ENCODE results near the gene HOXA3.

HOXA3 gene

DNA sequence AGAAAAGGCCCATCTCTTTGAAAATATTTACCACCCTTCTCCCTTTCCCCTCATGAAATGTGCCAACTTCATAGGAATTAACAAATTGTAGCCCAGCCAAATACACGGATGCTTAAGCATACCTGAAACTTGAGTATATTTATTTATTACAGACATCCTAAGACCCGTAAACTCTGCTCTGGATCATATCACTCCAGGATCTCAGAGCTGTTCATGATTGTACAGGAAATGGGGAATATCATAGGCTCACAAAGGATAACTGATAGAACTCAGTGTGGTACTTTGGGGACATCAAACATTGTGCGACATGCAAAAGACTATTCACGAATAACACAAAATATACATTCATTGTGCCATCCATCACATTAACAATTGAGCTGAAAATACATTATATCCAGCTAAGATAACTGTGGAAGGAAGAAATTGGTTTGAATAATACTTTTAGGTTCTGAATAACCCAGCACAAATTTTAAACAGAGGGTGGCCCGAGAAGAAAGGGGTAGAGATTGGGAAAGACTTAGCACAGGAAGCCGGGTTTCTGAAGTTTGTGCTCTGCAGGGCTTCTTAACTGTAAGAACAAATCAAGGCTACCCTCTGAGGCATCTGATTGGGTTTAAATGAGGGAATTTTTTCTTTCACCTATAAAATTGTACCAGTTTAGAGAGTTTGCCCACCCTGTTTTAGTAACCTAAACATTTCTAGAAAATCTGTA lies 59.0 kb downstream of the HOXA3 start:
- Histone ChIP-seq H3K4me3 (ENCODE audit: low read depth in 1 of 2, low read length in 2 of 2) (no peak overlapping the region), H3K4me1 (ENCODE audit: control insufficient read depth in 1 of 2, insufficient read depth in 2 of 2, low read length in 2 of 2) (peaks cover 3 to 27% of the 10 kb centered on the region in 2 donors), H3K27me3 (ENCODE audit: control insufficient read depth in 1 of 2, insufficient read depth in 2 of 2, low read length in 2 of 2) (peaks cover 55 to 79% of the 10 kb centered on the region in 2 donors), H3K9me3 (ENCODE audit: control insufficient read depth in 1 of 2, low read length in 2 of 2) (no peaks in the 10 kb centered on the region), H3K36me3 (ENCODE audit: control insufficient read depth in 1 of 2, insufficient read depth in 2 of 2, low read length in 2 of 2) (no peaks in the 10 kb centered on the region), H3K27ac (ENCODE audit: low read depth, low read length) (no peak overlapping the region), H3K9ac (ENCODE audit: low read depth in 1 of 2, low read length in 2 of 2) (no peak overlapping the region)

DNA sequence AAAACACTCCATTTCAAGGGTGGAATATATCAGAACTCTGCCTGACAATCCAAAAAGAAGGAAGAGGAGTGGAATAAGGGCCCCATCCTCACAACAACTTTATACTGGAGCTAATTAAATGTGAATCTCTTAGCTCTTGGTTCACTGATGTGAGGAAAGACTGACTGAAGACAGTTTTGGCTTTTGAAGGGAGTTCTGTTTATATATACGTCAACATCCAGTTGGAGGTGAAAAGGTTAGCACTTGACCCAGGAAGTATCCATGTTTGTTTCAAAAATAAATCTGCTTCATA lies 59.6 kb downstream of the HOXA3 start:
- H3K4me1 ChIP-seq (ENCODE audit: control insufficient read depth in 1 of 2, insufficient read depth in 2 of 2, low read length in 2 of 2) = peaks cover 0 to 25% of the 10 kb centered on the region in 2 donors
- H3K4me3 ChIP-seq (ENCODE audit: low read depth in 1 of 2, low read length in 2 of 2) = no peak overlapping the region
- no peaks in the 10 kb centered on the region for H3K9me3 ChIP-seq (ENCODE audit: control insufficient read depth in 1 of 2, low read length in 2 of 2)
- H3K9ac ChIP-seq (ENCODE audit: low read depth in 1 of 2, low read length in 2 of 2) = no peak overlapping the region
- H3K27ac ChIP-seq (ENCODE audit: low read depth, low read length) = no peak overlapping the region
- H3K27me3 ChIP-seq (ENCODE audit: control insufficient read depth in 1 of 2, insufficient read depth in 2 of 2, low read length in 2 of 2) = peaks cover 54 to 78% of the 10 kb centered on the region in 2 donors
- no peaks in the 10 kb centered on the region for H3K36me3 ChIP-seq (ENCODE audit: control insufficient read depth in 1 of 2, insufficient read depth in 2 of 2, low read length in 2 of 2)

DNA sequence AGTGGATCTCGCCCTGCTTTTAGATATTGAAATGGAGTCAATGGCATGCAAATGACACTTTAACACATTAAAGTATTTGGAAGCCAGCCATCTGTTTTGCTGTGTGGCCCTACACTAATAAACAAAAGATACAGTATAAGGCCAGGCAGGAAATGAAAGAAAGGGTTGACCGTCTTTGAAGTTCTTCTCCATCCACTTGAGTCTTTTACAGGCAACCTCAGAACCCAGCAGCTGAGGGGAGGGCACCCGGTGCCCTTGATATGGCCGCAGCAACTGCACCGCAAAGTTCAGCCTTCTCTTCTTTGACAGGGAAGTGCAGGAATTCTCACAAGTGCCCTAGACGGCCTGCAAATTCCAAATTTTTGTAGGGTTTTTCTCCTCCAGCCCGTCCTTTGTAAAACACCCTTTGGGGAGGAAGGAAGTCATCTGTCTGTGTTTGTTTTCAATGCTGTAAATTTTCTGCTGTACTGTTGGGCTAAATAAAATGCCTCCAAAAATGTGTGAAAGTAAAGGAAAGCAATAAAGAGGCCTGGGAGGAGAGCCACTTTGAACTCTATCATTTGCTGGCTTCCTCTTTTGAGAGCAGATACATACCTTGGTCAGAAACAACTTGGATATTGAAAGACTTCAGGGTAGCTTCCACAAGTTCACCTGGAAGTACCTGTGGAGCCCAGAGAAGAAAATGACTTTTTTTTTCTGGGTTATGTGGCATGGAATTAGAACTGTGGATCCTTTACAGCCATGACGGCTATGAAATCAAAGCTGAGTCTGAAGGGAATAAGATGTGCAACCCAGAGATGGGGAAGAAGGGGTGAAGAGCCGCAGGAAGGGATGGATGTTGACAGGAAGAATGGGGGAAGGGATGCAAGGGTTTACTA lies 60.2 kb downstream of the HOXA3 start:
- no peak overlapping the region for H3K27ac ChIP-seq (ENCODE audit: low read depth, low read length)
- no peaks in the 10 kb centered on the region for H3K9me3 ChIP-seq (ENCODE audit: control insufficient read depth in 1 of 2, low read length in 2 of 2)
- peaks cover 0 to 19% of the 10 kb centered on the region in 2 donors for H3K4me1 ChIP-seq (ENCODE audit: control insufficient read depth in 1 of 2, insufficient read depth in 2 of 2, low read length in 2 of 2)
- H3K9ac ChIP-seq (ENCODE audit: low read depth in 1 of 2, low read length in 2 of 2) = no peak overlapping the region
- peaks cover 48 to 77% of the 10 kb centered on the region in 2 donors for H3K27me3 ChIP-seq (ENCODE audit: control insufficient read depth in 1 of 2, insufficient read depth in 2 of 2, low read length in 2 of 2)
- no peaks in the 10 kb centered on the region for H3K36me3 ChIP-seq (ENCODE audit: control insufficient read depth in 1 of 2, insufficient read depth in 2 of 2, low read length in 2 of 2)
- no peak overlapping the region for H3K4me3 ChIP-seq (ENCODE audit: low read depth in 1 of 2, low read length in 2 of 2)

DNA sequence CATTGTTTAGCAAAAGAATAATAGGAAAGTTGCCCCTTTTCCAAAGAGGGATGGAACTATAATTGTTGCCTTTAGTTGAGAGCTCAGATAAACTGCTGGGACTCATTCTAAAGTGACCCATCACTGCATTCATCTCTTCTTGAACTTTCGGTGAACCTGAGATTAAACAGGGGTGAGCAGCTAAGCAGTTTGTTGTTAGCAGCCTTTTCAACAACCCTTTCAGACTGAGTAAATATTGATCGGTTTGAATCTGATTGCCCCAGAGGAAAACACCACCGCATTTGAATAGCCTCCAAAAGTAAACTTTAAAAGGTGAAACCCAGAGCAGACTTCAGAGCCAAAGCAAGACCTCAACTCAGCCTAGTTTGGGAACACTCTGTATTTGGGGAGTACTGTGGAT lies 61.3 kb downstream of the HOXA3 start:
- Histone ChIP-seq H3K9me3 (ENCODE audit: control insufficient read depth in 1 of 2, low read length in 2 of 2) (no peaks in the 10 kb centered on the region), H3K4me1 (ENCODE audit: control insufficient read depth in 1 of 2, insufficient read depth in 2 of 2, low read length in 2 of 2) (peaks cover 0 to 9% of the 10 kb centered on the region in 2 donors), H3K27ac (ENCODE audit: low read depth, low read length) (no peak overlapping the region), H3K4me3 (ENCODE audit: low read depth in 1 of 2, low read length in 2 of 2) (no peak overlapping the region), H3K27me3 (ENCODE audit: control insufficient read depth in 1 of 2, insufficient read depth in 2 of 2, low read length in 2 of 2) (peaks cover 40 to 73% of the 10 kb centered on the region in 2 donors), H3K9ac (ENCODE audit: low read depth in 1 of 2, low read length in 2 of 2) (no peak overlapping the region), H3K36me3 (ENCODE audit: control insufficient read depth in 1 of 2, insufficient read depth in 2 of 2, low read length in 2 of 2) (no peaks in the 10 kb centered on the region)

DNA sequence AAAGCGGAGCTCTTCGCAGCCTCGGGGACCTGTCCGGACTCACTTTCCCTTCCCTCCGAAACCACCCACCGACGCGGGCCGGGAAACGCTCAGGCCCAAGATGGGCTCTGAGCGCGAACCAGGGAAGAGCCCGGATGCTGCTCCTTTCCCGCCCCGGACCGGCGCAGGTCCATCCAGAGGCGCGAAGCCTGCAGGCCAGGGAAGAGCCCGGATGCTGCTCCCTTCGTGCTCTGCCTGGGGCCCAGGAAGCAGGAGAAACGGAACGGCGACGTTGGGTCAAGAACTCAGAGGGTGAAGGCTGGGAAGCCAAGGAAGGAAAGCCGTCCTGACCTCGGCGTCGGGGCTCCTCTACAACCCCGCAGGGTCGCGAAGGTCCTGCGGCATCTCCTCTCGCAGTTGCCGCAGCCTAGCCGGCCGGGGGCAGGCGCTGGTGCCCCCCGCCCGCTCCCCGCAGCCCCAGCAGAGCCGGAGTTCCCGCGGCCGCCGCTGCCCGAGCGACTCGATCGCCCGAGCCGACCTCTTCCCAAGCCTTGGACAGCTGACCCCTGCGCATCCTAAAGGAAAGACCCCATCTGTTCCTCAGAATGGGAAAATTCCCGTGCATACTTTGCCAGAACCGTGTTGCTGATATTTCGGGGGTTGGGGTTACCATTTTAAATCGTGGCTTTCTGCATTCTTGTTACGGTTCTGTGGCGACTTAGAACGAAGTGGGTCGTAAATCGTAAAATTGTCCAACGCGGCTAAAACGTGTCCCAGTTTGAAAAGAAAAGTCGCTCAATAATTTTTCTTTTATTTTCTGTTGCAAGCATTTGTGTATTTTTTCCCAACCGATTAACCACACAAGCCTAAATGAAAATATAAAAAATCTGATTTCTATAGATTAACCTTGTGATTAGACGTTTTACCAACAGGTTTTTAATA lies 64.1 kb downstream of the HOXA3 start:
- Histone ChIP-seq H3K9me3 (ENCODE audit: control insufficient read depth in 1 of 2, low read length in 2 of 2) (no peaks in the 10 kb centered on the region), H3K9ac (ENCODE audit: low read depth in 1 of 2, low read length in 2 of 2) (no peak overlapping the region), H3K27ac (ENCODE audit: low read depth, low read length) (no peak overlapping the region), H3K4me1 (ENCODE audit: control insufficient read depth in 1 of 2, insufficient read depth in 2 of 2, low read length in 2 of 2) (no peaks in the 10 kb centered on the region), H3K36me3 (ENCODE audit: control insufficient read depth in 1 of 2, insufficient read depth in 2 of 2, low read length in 2 of 2) (no peaks in the 10 kb centered on the region), H3K27me3 (ENCODE audit: control insufficient read depth in 1 of 2, insufficient read depth in 2 of 2, low read length in 2 of 2) (peaks cover 30 to 50% of the 10 kb centered on the region in 2 donors), H3K4me3 (ENCODE audit: low read depth in 1 of 2, low read length in 2 of 2) (no peak overlapping the region)

DNA sequence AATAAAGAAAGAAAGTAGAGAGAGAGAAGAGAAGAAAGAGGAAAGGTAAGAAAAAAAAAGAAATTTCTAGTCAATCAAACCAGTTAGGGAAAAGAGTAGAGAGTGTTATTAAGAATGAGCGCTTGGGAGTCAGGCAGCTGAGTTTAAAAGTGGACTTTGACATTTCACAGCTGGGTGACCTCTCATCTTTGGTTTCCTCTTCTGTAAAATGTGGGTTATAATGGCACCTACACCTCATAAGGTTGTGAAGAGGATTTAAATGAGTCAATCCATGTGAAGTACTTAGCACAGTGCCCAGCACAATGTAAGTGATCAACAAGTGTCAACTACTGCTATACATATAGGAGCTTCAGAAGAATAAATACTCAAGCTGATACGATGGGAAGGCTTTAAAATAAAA lies 68.7 kb downstream of the HOXA3 start:
- H3K4me1 ChIP-seq (ENCODE audit: control insufficient read depth in 1 of 2, insufficient read depth in 2 of 2, low read length in 2 of 2) = peaks cover 3 to 9% of the 10 kb centered on the region in 2 donors
- no peak overlapping the region for H3K27ac ChIP-seq (ENCODE audit: low read depth, low read length)
- H3K27me3 ChIP-seq (ENCODE audit: control insufficient read depth in 1 of 2, insufficient read depth in 2 of 2, low read length in 2 of 2) = peaks cover 9 to 12% of the 10 kb centered on the region in 2 donors
- H3K4me3 ChIP-seq (ENCODE audit: low read depth in 1 of 2, low read length in 2 of 2) = no peak overlapping the region
- H3K36me3 ChIP-seq (ENCODE audit: control insufficient read depth in 1 of 2, insufficient read depth in 2 of 2, low read length in 2 of 2) = no peaks in the 10 kb centered on the region
- no peak overlapping the region for H3K9ac ChIP-seq (ENCODE audit: low read depth in 1 of 2, low read length in 2 of 2)
- no peaks in the 10 kb centered on the region for H3K9me3 ChIP-seq (ENCODE audit: control insufficient read depth in 1 of 2, low read length in 2 of 2)

DNA sequence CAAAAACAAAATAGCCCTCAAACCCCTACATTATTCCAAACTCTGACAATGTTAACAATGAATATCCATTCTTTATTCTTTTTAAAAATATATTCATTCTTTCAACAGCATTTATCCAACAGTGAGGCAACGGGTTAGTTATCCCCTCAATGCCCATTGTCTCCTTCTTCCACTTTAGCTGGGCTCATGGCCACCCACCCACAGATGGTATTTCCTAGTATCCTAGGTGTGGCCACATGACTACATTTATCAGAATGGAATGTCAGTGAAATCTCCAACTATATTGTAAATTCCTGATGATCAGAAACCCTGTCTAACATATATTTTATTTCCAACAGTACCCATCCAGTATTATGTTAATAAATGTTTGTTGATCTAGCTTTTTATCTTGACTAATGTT lies 70.2 kb downstream of the HOXA3 start:
- Histone ChIP-seq H3K27ac (ENCODE audit: low read depth, low read length) (no peak overlapping the region), H3K9ac (ENCODE audit: low read depth in 1 of 2, low read length in 2 of 2) (no peak overlapping the region), H3K4me3 (ENCODE audit: low read depth in 1 of 2, low read length in 2 of 2) (no peak overlapping the region), H3K36me3 (ENCODE audit: control insufficient read depth in 1 of 2, insufficient read depth in 2 of 2, low read length in 2 of 2) (no peaks in the 10 kb centered on the region), H3K9me3 (ENCODE audit: control insufficient read depth in 1 of 2, low read length in 2 of 2) (no peaks in the 10 kb centered on the region), H3K27me3 (ENCODE audit: control insufficient read depth in 1 of 2, insufficient read depth in 2 of 2, low read length in 2 of 2) (peaks cover 0 to 3% of the 10 kb centered on the region in 2 donors), H3K4me1 (ENCODE audit: control insufficient read depth in 1 of 2, insufficient read depth in 2 of 2, low read length in 2 of 2) (peaks cover 3 to 9% of the 10 kb centered on the region in 2 donors)

DNA sequence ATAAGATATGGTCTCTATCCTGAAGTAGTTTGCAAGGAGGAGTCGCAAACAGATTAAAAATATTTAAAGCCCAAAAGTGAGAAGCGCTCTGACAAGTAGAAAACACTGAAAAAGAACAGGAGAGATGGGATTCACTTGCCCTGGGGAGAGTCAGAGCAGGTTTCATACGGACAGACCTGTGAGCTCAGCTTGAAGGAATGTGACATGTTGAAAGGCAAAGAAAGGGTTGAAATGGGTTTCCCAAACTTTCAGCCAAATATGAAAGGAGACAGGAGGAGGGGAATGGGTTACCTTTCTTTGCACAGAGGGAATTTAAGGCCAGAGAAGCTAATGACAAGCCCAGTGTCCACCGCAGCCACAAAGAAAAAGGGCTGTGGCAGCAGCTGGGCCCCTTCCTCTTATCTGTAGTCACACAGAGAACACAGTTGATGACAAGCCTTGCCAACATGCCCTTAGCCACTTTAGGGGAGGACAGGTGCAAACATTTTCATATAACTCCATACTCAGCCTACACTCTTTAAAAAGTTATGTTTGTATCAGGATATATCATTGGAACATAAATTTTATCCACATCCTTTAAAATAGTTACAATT lies 71.4 kb downstream of the HOXA3 start:
- Histone ChIP-seq H3K4me1 (ENCODE audit: control insufficient read depth in 1 of 2, insufficient read depth in 2 of 2, low read length in 2 of 2) (peaks cover 3 to 9% of the 10 kb centered on the region in 2 donors), H3K27me3 (ENCODE audit: control insufficient read depth in 1 of 2, insufficient read depth in 2 of 2, low read length in 2 of 2) (peaks cover 0 to 3% of the 10 kb centered on the region in 2 donors), H3K9ac (ENCODE audit: low read depth in 1 of 2, low read length in 2 of 2) (no peak overlapping the region), H3K9me3 (ENCODE audit: control insufficient read depth in 1 of 2, low read length in 2 of 2) (no peaks in the 10 kb centered on the region), H3K27ac (ENCODE audit: low read depth, low read length) (no peak overlapping the region), H3K4me3 (ENCODE audit: low read depth in 1 of 2, low read length in 2 of 2) (no peak overlapping the region), H3K36me3 (ENCODE audit: control insufficient read depth in 1 of 2, insufficient read depth in 2 of 2, low read length in 2 of 2) (no peaks in the 10 kb centered on the region)

DNA sequence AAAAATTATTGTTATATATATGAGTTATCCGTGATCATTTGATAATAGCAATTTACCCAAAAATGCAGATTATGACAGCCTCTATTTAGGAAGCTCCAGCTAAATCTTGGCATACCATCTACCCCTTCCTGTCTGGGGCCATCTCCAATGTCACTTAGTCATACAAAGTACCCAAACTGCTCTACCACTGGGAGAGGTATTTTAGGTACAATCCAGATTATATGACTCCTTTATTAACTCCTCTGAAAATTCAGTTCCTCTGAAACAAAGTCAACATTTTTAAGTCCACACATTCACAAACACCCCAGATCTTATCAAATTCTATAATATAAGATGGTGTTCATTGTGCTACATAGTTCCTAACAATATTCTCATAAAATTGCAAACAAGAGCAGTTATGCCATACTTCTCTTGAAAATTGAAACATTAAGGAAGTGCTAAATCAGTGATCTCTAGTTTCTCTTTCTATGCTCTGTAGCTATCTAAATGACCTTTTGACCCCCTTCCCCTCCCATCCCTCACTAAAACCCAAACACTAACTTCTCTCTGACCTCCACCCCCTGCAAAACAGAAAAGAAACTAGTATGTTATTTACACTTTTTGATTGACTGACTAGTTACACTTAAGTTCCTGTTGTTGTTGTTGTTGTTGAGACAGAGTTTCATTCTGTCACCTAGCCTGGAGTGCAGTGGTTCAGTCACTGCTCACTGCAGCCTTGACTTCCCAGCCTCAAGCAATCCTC lies 73.0 kb downstream of the HOXA3 start:
- Histone ChIP-seq H3K9me3 (ENCODE audit: control insufficient read depth in 1 of 2, low read length in 2 of 2) (no peaks in the 10 kb centered on the region), H3K27me3 (ENCODE audit: control insufficient read depth in 1 of 2, insufficient read depth in 2 of 2, low read length in 2 of 2) (peaks cover 0 to 2% of the 10 kb centered on the region in 2 donors), H3K27ac (ENCODE audit: low read depth, low read length) (no peak overlapping the region), H3K9ac (ENCODE audit: low read depth in 1 of 2, low read length in 2 of 2) (no peak overlapping the region), H3K36me3 (ENCODE audit: control insufficient read depth in 1 of 2, insufficient read depth in 2 of 2, low read length in 2 of 2) (no peaks in the 10 kb centered on the region), H3K4me3 (ENCODE audit: low read depth in 1 of 2, low read length in 2 of 2) (no peak overlapping the region), H3K4me1 (ENCODE audit: control insufficient read depth in 1 of 2, insufficient read depth in 2 of 2, low read length in 2 of 2) (peaks cover 3 to 11% of the 10 kb centered on the region in 2 donors)

Measured in duodenal mucosa (tissue), 2 donors.